IMR-90 (cell line): Measurements from ENCODE around the gene ZNF675. TPM values are rescaled to one million over a fixed set of nuclear protein-coding genes. Genes with fewer than 3 reads are reported as not detected.
"Not testable (repeated sequence)": the region's sequence is repeated elsewhere in the genome, so short reads cannot be mapped to it uniquely, and the experiment has no call there.

Experiments
- ATAC-seq: fragments of 200-7000 bp; cut with Tn5 transposase; 2 replicates; pipeline ENCODE4 v1.9.1; 2020; ENCODE audit warnings: low read depth, mild to moderate bottlenecking, moderate library complexity
- BruUV-seq: library from RNA; stranded (reverse); fragments of 400-500 nt; replicated peaks from 2 replicates; lab custom pipeline; 2021; lab: Mats Ljungman, UMichigan
- CTCF ChIA-PET: fragments of 300-600 bp; formaldehyde crosslinking; extraction: SDS; loops from one replicate; lab custom pipeline; 2021; ENCODE audit warnings: antibody characterized with exemption; lab: Yijun Ruan, JAX
- POLR2A ChIA-PET: fragments of 300-600 bp; sonication (Branson Sonifier 250); formaldehyde crosslinking; loops from one replicate; lab custom pipeline; 2022; ENCODE audit warnings: antibody characterized with exemption; ENCODE audit not compliant: unreplicated experiment; lab: Charles Lee
- DNase-seq: peaks from one replicate; pipeline ENCODE4 v3.0.0; 2013
- H2AFZ ChIP-seq: replicated peaks from 2 replicates; pipeline ENCODE3; 2013; ENCODE audit warnings: low read length, mild to moderate bottlenecking; ENCODE audit not compliant: poor library complexity
- H2AK5ac ChIP-seq: 2 replicates; pipeline ENCODE4 v1.6.1; 2013; ENCODE audit warnings: low read depth, low read length, inconsistent platforms
- H2AK9ac ChIP-seq: replicated peaks from 2 replicates; pipeline ENCODE3; 2013; ENCODE audit warnings: mild to moderate bottlenecking, low read depth, low read length, moderate library complexity; ENCODE audit not compliant: poor library complexity
- H2BK120ac ChIP-seq: 2 replicates; pipeline ENCODE4 v1.6.1; 2013; ENCODE audit warnings: low read depth, low read length, inconsistent platforms
- H2BK15ac ChIP-seq: 3 replicates; pipeline ENCODE4 v1.6.1; 2013; ENCODE audit warnings: low read depth, low read length, inconsistent platforms
- H2BK20ac ChIP-seq: 2 replicates; pipeline ENCODE4 v1.6.1; 2013; ENCODE audit warnings: low read depth, mild to moderate bottlenecking, inconsistent platforms, low read length, moderate library complexity
- H2BK5ac ChIP-seq: 2 replicates; pipeline ENCODE4 v1.6.1; 2013; ENCODE audit warnings: mild to moderate bottlenecking, low read depth, low read length, inconsistent platforms; ENCODE audit not compliant: poor library complexity, severe bottlenecking
- H3K14ac ChIP-seq: replicated peaks from 2 replicates; pipeline ENCODE4 v1.6.1; 2013; ENCODE audit warnings: low read depth, low read length, inconsistent platforms
- H3K18ac ChIP-seq: 2 replicates; pipeline ENCODE4 v1.6.1; 2013; ENCODE audit warnings: low read depth, low read length, control low read depth
- H3K23ac ChIP-seq: 2 replicates; pipeline ENCODE4 v1.6.1; 2013; ENCODE audit warnings: low read depth, low read length, inconsistent platforms
- H3K27ac ChIP-seq: 2 replicates; pipeline ENCODE4 v1.5.1; 2013; ENCODE audit warnings: mild to moderate bottlenecking, control low read depth, low read length; ENCODE audit not compliant: insufficient read depth
- H3K27me3 ChIP-seq: 2 replicates; pipeline ENCODE4 v1.6.1; 2013; ENCODE audit warnings: low read length; ENCODE audit not compliant: control insufficient read depth, insufficient read depth
- H3K36me3 ChIP-seq: 2 replicates; pipeline ENCODE4 v1.6.1; 2013; ENCODE audit warnings: low read length, mixed read lengths; ENCODE audit not compliant: control insufficient read depth, insufficient read depth
- H3K4ac ChIP-seq: 2 replicates; pipeline ENCODE4 v1.6.1; 2013; ENCODE audit warnings: low read depth, low read length, inconsistent platforms
- H3K4me1 ChIP-seq: 2 replicates; pipeline ENCODE4 v1.6.1; 2013; ENCODE audit warnings: low read length, mixed read lengths; ENCODE audit not compliant: control insufficient read depth, insufficient read depth
- H3K4me2 ChIP-seq: 2 replicates; pipeline ENCODE4 v1.6.1; 2013; ENCODE audit warnings: low read depth, mild to moderate bottlenecking, control low read depth, low read length, moderate library complexity
- H3K4me3 ChIP-seq: 2 replicates; pipeline ENCODE4 v1.5.1; 2013; ENCODE audit warnings: low read depth, mild to moderate bottlenecking, control low read depth, low read length, moderate library complexity; ENCODE audit not compliant: insufficient read depth
- H3K56ac ChIP-seq: 2 replicates; pipeline ENCODE4 v1.6.1; 2013; ENCODE audit warnings: low read length, inconsistent platforms; ENCODE audit not compliant: insufficient read depth; ENCODE audit errors: extremely low read depth
- H3K79me1 ChIP-seq, 2 experiments: 2 replicates each; pipeline ENCODE4 v1.6.1; 2013; ENCODE audit warnings: low read length in 2 of 2, inconsistent platforms in 1 of 2, low read depth in 1 of 2
- H3K9ac ChIP-seq: 2 replicates; pipeline ENCODE4 v1.6.1; 2013; ENCODE audit warnings: low read depth, low read length, control low read depth
- H3K9me1 ChIP-seq: 2 replicates; pipeline ENCODE4 v1.6.1; 2013; ENCODE audit warnings: low read length, inconsistent platforms; ENCODE audit not compliant: insufficient read depth
- H3K9me3 ChIP-seq: 2 replicates; pipeline ENCODE4 v1.6.1; 2013; ENCODE audit warnings: low read length; ENCODE audit not compliant: control insufficient read depth, insufficient read depth
- H4K20me1 ChIP-seq: 2 replicates; pipeline ENCODE4 v1.6.1; 2013; ENCODE audit warnings: low read length, inconsistent platforms; ENCODE audit not compliant: insufficient read depth
- H4K5ac ChIP-seq: 2 replicates; pipeline ENCODE4 v1.6.1; 2013; ENCODE audit warnings: mild to moderate bottlenecking, low read depth, low read length, control low read depth
- H4K8ac ChIP-seq, 2 experiments: 2 replicates each; pipeline ENCODE4 v1.6.1; 2013; ENCODE audit warnings: low read depth in 2 of 2, low read length in 2 of 2, control low read depth in 1 of 2, inconsistent platforms in 1 of 2
- H4K91ac ChIP-seq: 2 replicates; pipeline ENCODE4 v1.6.1; 2013; ENCODE audit warnings: low read depth, low read length, inconsistent platforms; ENCODE audit not compliant: insufficient read depth
- BHLHE40 ChIP-seq: fragments of 150-350 bp; IDR thresholded peaks from 2 replicates; pipeline ENCODE4 v1.6.1; 2016; ENCODE audit warnings: mild to moderate bottlenecking, low read depth, low read length
- CEBPB ChIP-seq: IDR thresholded peaks from 2 replicates; pipeline ENCODE4 v1.6.1; 2012; ENCODE audit warnings: low read depth, low read length, improper control_type of control experiment
- MAZ ChIP-seq: IDR thresholded peaks from 2 replicates; pipeline ENCODE4 v1.6.1; 2012; ENCODE audit warnings: low read depth, mild to moderate bottlenecking, low read length, improper control_type of control experiment, moderate library complexity, borderline replicate concordance
- RAD21 ChIP-seq: IDR thresholded peaks from 2 replicates; pipeline ENCODE4 v1.6.1; 2012; ENCODE audit warnings: low read length, improper control_type of control experiment
- RCOR1 ChIP-seq: IDR thresholded peaks from 2 replicates; pipeline ENCODE4 v1.6.1; 2012; ENCODE audit warnings: mild to moderate bottlenecking, low read length, improper control_type of control experiment; ENCODE audit not compliant: insufficient replicate concordance
- SMC3 ChIP-seq: fragments of 150-350 bp; IDR thresholded peaks from 2 replicates; pipeline ENCODE4 v1.6.1; 2016; ENCODE audit warnings: low read depth, mild to moderate bottlenecking, antibody characterized with exemption, low read length, moderate library complexity
- WGBS, 2 experiments: methylation state at CpG; one replicate each; pipeline versions ENCODE4 v1.1.5 to v1.1.7; 2013; ENCODE audit warnings: missing lambda C conversion rate in 2 of 2; ENCODE audit not compliant: insufficient read length in 1 of 2; ENCODE audit errors: extremely low coverage in 2 of 2; 5-methylcytosine and 5-hydroxymethylcytosine counted together
- dilution Hi-C: fragments of 300-500 bp; cut with HindIII; formaldehyde crosslinking; loops from one replicate; pipeline ENCODE4 v1.14.3; 2018; ENCODE audit warnings: low sequenced_read_pairs; ENCODE audit not compliant: unreplicated experiment
- in situ Hi-C: fragments of 300-500 bp; cut with MboI; formaldehyde crosslinking; loops from 3 replicates; pipeline ENCODE4 v1.14.3; 2019; ENCODE audit warnings: low sequenced_read_pairs, inconsistent platforms, mixed read lengths
- intact Hi-C: fragments of 100-400 bp; cut with micrococcal nuclease; formaldehyde crosslinking; loops from 2 replicates; pipeline ENCODE4 v1.10.0; 2022
- polyA plus RNA-seq, 3 experiments: library from polyadenylated mRNA; depleted of rRNA; stranded (reverse); fragments of >200 nt; gene quantifications; 2 replicates each; pipeline ENCODE4 v1.2.3, GENCODE V29; 2012; ENCODE audit warnings: low replicate concordance in 1 of 3
- total RNA-seq: library from RNA; depleted of rRNA; stranded (reverse); fragments of >200 nt; gene quantifications from 2 replicates; pipeline ENCODE4 v1.2.3, GENCODE V29; 2012
- TF ChIP-seq, protein P1 (sequence below): fragments of 150-350 bp; IDR thresholded peaks from 2 replicates; pipeline ENCODE4 v1.6.1; 2017; ENCODE audit warnings: mild to moderate bottlenecking, antibody characterized with exemption, low read length, low read depth

The ZNF675 gene
- total and polyA plus RNA-seq, 2 of the 4 experiments (the other 2 are of a cell fraction) = 2.5 to 11.1 TPM

DNA sequence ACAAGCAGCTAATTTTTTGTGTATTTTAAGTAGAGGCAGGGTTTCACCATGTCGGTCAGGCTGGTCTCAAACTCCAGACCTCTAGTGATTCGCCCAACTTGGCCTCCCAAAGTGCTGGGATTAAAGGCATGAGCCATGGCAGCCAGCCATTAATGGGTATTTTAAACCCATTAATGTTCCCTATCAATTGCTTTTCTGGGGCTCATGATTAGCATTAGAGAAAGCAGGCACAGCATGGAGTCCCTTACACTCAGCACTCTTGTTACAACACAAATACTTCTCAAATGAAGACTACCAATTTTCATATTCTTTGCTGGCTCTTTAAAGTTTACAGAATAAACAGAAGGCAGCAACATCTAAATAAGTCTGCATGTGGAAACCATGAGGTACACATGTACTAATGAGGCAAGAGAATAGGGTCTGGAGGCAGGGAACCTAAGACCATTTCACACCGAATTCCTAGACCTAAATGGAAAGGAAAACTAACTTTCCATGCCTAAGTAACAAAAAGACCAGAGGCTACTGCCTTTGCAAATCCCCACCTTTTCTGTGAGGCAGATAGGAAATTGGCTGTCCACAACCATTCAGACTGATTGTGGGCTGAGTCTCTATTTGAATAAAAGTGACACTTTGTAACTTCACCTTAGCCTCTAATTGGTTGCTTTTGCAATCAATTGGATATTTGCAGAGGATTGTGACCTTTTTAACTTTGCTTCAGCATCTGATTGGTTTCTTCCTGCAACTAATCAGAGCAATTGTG is 21.2 kb downstream of the ZNF675 start:
- Histone ChIP-seq H3K27ac (no peak overlapping the region), H3K4me1 (no peaks in the 10 kb centered on the region), H2BK15ac (no peak overlapping the region), H3K27me3 (no peaks in the 10 kb centered on the region), H2AFZ (no peak overlapping the region), H4K8ac (no peak overlapping the region), H3K56ac (no peak overlapping the region), H2BK20ac (no peak overlapping the region), H3K79me1 (peaks cover 0 to 7% of the 10 kb centered on the region in 2 experiments; a peak in 1 of 4 replicates), H3K4me2 (no peak overlapping the region), H3K4me3 (no peak overlapping the region), H2AK9ac (no peak overlapping the region), H2BK5ac (no peak overlapping the region), H3K9ac (no peak overlapping the region), H3K36me3 (peaks cover 20% of the 10 kb centered on the region), H4K91ac (no peak overlapping the region), H3K9me3 (peaks cover 13% of the 10 kb centered on the region), H3K18ac (no peak overlapping the region), H3K14ac (no peak overlapping the region), H4K20me1 (no peaks in the 10 kb centered on the region), H3K4ac (no peak overlapping the region), H3K9me1 (no peaks in the 10 kb centered on the region), H2AK5ac (no peak overlapping the region), H2BK120ac (no peak overlapping the region), H3K23ac (no peak overlapping the region), H4K5ac (no peak overlapping the region)
- WGBS, 2 experiments = no CpG with 5 or more reads among the region's 3 CpGs
- dilution Hi-C loops = no loop called here
- ChIA-PET CTCF (no interaction called here), POLR2A (no interaction called here)
- BruUV-seq = no TSS peak
- in situ Hi-C loops = no loop called here
- ATAC-seq (no peak), DNase-seq (no peak)
- no peak for TF ChIP-seq CEBPB
- TF ChIP-seq RAD21 = no peak
- no peak for TF ChIP-seq MAZ
- TF ChIP-seq RCOR1 = no peak
- TF ChIP-seq SMC3 = no peak
- TF ChIP-seq BHLHE40 = no peak
- TF ChIP-seq, protein P1, sequence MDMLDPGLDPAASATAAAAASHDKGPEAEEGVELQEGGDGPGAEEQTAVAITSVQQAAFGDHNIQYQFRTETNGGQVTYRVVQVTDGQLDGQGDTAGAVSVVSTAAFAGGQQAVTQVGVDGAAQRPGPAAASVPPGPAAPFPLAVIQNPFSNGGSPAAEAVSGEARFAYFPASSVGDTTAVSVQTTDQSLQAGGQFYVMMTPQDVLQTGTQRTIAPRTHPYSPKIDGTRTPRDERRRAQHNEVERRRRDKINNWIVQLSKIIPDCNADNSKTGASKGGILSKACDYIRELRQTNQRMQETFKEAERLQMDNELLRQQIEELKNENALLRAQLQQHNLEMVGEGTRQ = no peak
- intact Hi-C loops = no loop called here

DNA sequence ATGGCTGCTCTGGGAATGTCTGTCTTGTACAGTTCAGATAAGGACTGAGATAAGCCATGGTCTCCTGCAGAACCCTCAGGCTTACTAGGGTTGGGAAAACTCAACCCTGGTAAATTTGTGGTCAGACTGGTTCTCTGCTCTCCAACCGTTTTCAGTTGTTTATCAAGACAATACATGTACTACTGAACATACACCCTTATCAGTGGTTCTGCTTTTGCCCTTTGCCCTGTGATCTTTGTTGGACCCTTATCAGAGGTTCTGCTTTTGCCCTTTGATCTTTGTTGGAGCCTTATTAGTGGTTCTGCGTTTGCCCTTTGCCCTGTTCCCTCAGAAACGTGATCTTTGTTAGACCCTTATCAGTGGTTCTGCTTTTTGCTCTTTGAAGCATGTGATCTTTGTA is 37.2 kb downstream of the ZNF675 start:
- CTCF ChIA-PET, DNase-seq, H3K4me2 ChIP-seq, in situ Hi-C loops, H3K9me1 ChIP-seq, H2BK120ac ChIP-seq, dilution Hi-C loops, H3K56ac ChIP-seq, H4K5ac ChIP-seq, POLR2A ChIA-PET, H2BK15ac ChIP-seq, H2AK5ac ChIP-seq, H3K4me1 ChIP-seq, H3K18ac ChIP-seq, H3K27ac ChIP-seq, H3K36me3 ChIP-seq, H4K91ac ChIP-seq, H3K9ac ChIP-seq, H3K4ac ChIP-seq, H3K14ac ChIP-seq, H2AK9ac ChIP-seq, H2BK20ac ChIP-seq, H2BK5ac ChIP-seq, H4K20me1 ChIP-seq, intact Hi-C loops, H3K79me1 ChIP-seq, H3K27me3 ChIP-seq, ATAC-seq, H2AFZ ChIP-seq, BruUV-seq, H3K23ac ChIP-seq, H3K4me3 ChIP-seq, H4K8ac ChIP-seq: not testable (repeated sequence)
- H3K9me3 ChIP-seq = peaks cover 12% of the 10 kb centered on the region
- no CpG with 5 or more reads among the region's 3 CpGs for WGBS, 2 experiments
